NCI-H460 (cell line): ENCODE measurements around the gene C5AR1. TPM values are rescaled to one million over a fixed set of nuclear protein-coding genes. Genes with fewer than 3 reads are reported as not detected.
"Not testable (repeated sequence)": the region's sequence is repeated elsewhere in the genome, so short reads cannot be mapped to it uniquely, and the experiment has no call there.

ENCODE experiments used
- DNase-seq: peaks from one replicate; pipeline ENCODE4 v3.0.0-alpha.2; 2016; ENCODE audit warnings: low read depth; ENCODE audit errors: extremely low read depth
- total RNA-seq: library from RNA; depleted of rRNA; stranded (reverse); fragments of >200 nt; shearing (Covaris generic); gene quantifications from 2 replicates; pipeline ENCODE4 v1.2.3, GENCODE V29; 2014; rRNA removed

The C5AR1 gene
- total RNA-seq, 1 experiment from 2014 or later = 7.1 TPM

DNA sequence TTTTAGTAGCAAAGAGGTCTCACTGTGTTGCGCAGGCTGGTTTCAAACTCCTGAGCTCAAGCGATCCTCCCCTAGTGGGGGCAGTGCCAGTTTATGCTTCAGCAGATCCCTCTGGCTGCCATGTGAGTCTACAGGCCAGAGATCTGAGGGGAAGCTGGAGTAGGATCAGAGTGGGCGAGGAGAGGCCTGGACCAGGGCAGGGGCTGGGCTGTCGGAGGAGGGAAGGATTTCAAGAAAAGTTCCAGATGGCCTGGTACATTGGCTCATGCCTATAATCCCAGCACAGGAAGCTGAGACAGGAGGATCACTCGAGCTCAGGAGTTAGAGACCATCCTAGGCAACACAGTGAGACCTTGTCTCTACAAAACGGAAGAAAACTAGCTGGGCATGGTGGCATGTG is 49.3 kb downstream of the C5AR1 start:
- DNase-seq = no peak

DNA sequence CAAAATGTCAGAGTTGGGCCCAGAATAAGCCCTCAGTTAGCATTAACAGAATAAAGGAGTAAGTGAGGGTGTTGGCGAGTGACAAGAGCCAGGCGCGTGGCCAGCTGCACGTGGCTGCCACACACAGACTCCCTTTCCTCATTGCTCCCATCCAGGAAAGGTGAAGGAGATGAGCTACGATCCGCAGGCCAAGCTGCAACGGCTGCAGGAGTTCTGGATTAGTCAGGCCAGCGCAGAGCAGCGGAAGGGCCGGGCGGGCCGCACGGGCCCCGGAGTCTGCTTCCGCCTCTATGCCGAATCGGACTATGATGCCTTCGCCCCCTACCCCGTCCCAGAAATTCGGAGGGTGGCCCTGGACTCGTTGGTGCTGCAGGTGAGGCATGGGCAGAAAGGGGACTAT is 52.7 kb downstream of the C5AR1 start:
- DNase-seq = no peak

DNA sequence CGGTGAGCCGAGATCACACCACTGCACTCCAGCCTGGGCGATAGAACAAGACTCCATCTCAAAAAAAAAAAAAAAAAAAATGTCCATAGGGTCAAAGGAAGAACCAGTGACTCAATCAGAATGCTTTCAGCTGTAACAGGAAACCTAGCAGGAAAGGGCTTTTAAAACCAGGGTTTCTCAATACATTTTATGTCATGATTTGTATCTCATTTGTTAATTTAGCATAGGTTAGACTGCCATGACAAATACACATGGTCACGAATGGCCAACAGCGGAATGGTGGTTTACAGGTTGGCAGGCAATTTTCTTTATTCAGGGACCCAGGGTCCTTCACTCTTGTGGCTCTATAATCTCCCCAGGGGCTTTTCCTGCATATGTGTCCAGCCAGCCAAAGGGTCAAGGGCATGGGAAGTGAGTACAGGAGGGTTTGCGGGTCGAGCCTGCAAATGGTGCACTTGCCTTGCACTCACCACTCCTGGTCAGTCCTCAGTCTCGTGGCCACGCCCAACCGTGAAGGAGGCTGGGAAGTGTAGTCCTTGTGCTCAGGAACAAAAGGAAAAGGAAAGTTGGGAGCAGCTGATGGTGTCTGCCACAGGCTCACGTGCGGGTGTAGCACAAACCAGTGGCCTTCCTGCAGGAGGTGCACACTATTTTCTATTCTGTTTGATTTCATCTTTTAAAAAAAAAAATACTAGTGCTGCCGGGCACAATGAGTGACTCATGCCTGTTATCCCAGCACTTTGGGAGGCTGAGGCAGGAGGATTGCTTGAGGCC is 54.3 kb downstream of the C5AR1 start:
- no peak for DNase-seq

- DNase-seq = not testable (repeated sequence)
Observed at GRCh38 chr19:47365455-47365854, 55.8 kb downstream of the C5AR1 start.

DNA sequence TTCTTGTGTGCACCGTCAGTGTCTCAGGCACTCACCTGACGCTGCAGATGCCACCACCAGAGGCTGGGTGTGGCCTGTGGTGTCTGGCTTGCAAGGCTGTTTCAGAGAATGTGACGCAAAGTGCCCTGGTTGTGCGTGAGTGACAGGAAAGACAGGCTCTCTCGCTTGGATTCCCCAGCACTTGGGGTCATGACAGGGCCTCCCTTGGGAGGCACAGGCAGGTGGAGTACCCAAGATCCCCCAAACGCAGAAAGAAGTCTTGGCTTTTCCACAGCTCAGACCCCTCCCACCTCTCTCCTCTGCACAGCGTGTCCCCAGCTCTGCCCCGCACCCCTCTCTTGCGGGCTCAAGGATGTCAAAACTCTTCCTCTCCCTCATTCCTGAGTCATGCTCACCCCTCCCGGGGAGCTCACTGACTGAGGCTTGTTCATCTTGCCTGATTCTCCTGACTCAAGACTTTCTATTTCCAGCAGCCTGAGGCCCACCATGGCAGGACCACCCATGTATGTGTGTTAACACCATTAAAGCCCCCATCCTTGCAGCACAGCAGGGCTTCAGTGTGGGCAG is 60.5 kb downstream of the C5AR1 start:
- DNase-seq = peak; percentile 27

DNA sequence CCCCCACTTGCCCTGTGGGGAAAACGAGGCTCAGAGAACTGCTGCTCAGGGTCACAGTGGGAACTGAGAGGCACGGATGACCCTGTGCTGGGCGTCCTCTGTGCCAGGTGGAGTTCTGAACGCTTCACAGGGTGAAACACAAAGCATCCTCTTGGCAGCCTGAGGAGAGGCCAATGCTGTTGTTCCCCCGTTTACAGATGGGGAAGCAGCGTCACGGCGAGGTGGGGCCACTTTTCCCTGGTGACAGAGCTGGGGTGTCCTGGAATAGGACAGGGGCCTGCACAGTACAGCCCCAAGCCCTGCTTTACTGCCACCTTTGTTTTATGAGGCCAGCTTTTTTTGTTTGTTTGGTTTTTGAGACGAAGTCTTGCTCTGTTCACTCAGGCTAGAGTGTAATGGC is 61.6 kb downstream of the C5AR1 start:
- DNase-seq = no peak

Other genes starting within 250 kb of the C5AR1 start
- gene ZC3H4, start 196.1 kb upstream of the C5AR1 start, total RNA-seq = 9.4 and 9.6 TPM in 2 replicates
- 66.4 and 71.3 TPM in 2 replicates for gene SAE1, start 179.0 kb upstream of the C5AR1 start, total RNA-seq
- 6.9 and 9.5 TPM in 2 replicates for gene BBC3, start 78.7 kb upstream of the C5AR1 start, total RNA-seq
- gene CCDC9, start 53.3 kb upstream of the C5AR1 start, total RNA-seq = 6.0 and 6.1 TPM in 2 replicates
- 1.7 TPM in 2 replicates for gene INAFM1, start 35.0 kb upstream of the C5AR1 start, total RNA-seq
- 0.03 TPM in 1 of 2 replicates, not detected in the other for gene C5AR2, start 22.3 kb downstream of the C5AR1 start, total RNA-seq
- 17.6 and 18.0 TPM in 2 replicates for gene DHX34, start 39.5 kb downstream of the C5AR1 start, total RNA-seq
- gene MEIS3, start 109.7 kb downstream of the C5AR1 start, total RNA-seq = 5.3 and 7.0 TPM in 2 replicates
- not detected in 2 replicates for gene SLC8A2, start 162.0 kb downstream of the C5AR1 start, total RNA-seq
- 4.0 and 4.1 TPM in 2 replicates for gene KPTN, start 174.4 kb downstream of the C5AR1 start, total RNA-seq
- 25.4 and 28.0 TPM in 2 replicates for gene NAPA, start 205.2 kb downstream of the C5AR1 start, total RNA-seq